Endothelial cell of umbilical vein (primary cell): ENCODE data around the gene DDX39A.
"Not testable (repeated sequence)": the region's sequence is repeated elsewhere in the genome, so short reads cannot be mapped to it uniquely, and the experiment has no call there.

Experiments
- EZH2 ChIP-seq: IDR thresholded peaks from 2 replicates; pipeline ENCODE4 v1.6.1; 2012; ENCODE audit warnings: borderline replicate concordance, low read depth, mild to moderate bottlenecking, moderate library complexity, low read length, inconsistent platforms; ENCODE audit not compliant: severe bottlenecking
- JUN ChIP-seq: IDR thresholded peaks from 2 replicates; pipeline ENCODE4 v1.6.1; 2011; ENCODE audit warnings: borderline replicate concordance, low read depth; ENCODE audit not compliant: insufficient read length, insufficient read depth
- MAX ChIP-seq: IDR thresholded peaks from 2 replicates; pipeline ENCODE4 v1.6.1; 2011; ENCODE audit not compliant: insufficient read depth, insufficient read length
- POLR2A ChIP-seq: IDR thresholded peaks from 2 replicates; pipeline ENCODE4 v1.6.1; 2012; ENCODE audit warnings: low read depth, mild to moderate bottlenecking, control low read depth, low read length
- POLR2AphosphoS5 ChIP-seq: IDR thresholded peaks from 2 replicates; pipeline ENCODE4 v1.6.1; 2012; ENCODE audit warnings: low read depth, mild to moderate bottlenecking, control low read depth, low read length, moderate library complexity; ENCODE audit not compliant: insufficient read depth
- TF ChIP-seq, protein P1 (sequence below), 2 donors: IDR thresholded peaks; 1 replicate in 1 of 2; 2 replicates in 1 of 2; pipeline ENCODE4 v1.5.1; 2011; ENCODE audit warnings: low read length in 2 of 2, mild to moderate bottlenecking in 2 of 2, moderate library complexity in 2 of 2, control low read depth in 1 of 2, inconsistent platforms in 1 of 2, low read depth in 1 of 2; ENCODE audit not compliant: insufficient read depth in 1 of 2; ENCODE audit errors: extremely low read depth in 1 of 2

DNA sequence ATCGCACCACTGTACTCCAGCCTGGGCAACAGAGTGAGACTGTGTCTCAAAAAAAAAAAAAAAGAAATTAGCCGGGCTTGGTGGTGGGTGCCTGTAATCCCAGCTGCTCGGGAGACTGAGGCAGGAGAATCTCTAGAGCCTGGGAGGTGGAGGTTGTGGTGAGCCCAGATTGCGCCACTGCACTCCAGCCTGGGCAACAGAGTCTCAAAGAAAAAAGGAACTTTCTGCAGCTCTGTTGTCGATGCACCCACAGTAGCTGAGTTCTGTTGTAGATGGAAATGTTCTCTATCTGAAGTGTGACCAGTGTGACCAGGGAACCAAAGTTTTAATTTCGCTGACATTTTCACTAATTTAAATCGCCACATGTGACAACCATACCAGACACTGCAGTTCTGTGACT lies 43.3 kb upstream of the DDX39A start:
- not testable (repeated sequence) for TF ChIP-seq EZH2, POLR2A, POLR2AphosphoS5, MAX, JUN
- TF ChIP-seq, protein P1, sequence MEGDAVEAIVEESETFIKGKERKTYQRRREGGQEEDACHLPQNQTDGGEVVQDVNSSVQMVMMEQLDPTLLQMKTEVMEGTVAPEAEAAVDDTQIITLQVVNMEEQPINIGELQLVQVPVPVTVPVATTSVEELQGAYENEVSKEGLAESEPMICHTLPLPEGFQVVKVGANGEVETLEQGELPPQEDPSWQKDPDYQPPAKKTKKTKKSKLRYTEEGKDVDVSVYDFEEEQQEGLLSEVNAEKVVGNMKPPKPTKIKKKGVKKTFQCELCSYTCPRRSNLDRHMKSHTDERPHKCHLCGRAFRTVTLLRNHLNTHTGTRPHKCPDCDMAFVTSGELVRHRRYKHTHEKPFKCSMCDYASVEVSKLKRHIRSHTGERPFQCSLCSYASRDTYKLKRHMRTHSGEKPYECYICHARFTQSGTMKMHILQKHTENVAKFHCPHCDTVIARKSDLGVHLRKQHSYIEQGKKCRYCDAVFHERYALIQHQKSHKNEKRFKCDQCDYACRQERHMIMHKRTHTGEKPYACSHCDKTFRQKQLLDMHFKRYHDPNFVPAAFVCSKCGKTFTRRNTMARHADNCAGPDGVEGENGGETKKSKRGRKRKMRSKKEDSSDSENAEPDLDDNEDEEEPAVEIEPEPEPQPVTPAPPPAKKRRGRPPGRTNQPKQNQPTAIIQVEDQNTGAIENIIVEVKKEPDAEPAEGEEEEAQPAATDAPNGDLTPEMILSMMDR (IDR thresholded peaks at IDR 0.05; ENCODE audit: extremely low read depth in 1 of 2, insufficient read depth in 1 of 2, low read depth in 1 of 2, low read length in 2 of 2), result not testable (repeated sequence)
